Measurements from ENCODE around the gene POLE.

Gene POLE

GRCh38 chr12:132664206-132665148 lies 22.7 kb downstream of the POLE start:
- TF ChIP-seq FOXM1 (IDR thresholded peaks at IDR 0.05; ENCODE audit: borderline replicate concordance, low read depth) (no peak), CREB1 (IDR thresholded peaks at IDR 0.05; ENCODE audit: low read depth) (no peak), TEAD4 (IDR thresholded peaks at IDR 0.05) (no peak), ZBTB7A (IDR thresholded peaks at IDR 0.05; ENCODE audit: low read depth) (no peak), TAF1 (IDR thresholded peaks at IDR 0.05; ENCODE audit: low read depth) (no peak), EP300 (IDR thresholded peaks at IDR 0.05; ENCODE audit: borderline replicate concordance) (no peak), REST (IDR thresholded peaks at IDR 0.05; ENCODE audit: low read depth) (no peak), NFIC (IDR thresholded peaks at IDR 0.05) (no peak), YY1 (IDR thresholded peaks at IDR 0.05; ENCODE audit: low read depth) (no peak), USF1 (IDR thresholded peaks at IDR 0.05) (no peak), CEBPB (IDR thresholded peaks at IDR 0.05) (no peak), MAX (IDR thresholded peaks at IDR 0.05) (no peak), TCF12 (IDR thresholded peaks at IDR 0.05; ENCODE audit: low read depth) (no peak), RAD21 (IDR thresholded peaks at IDR 0.05; ENCODE audit: low read depth) (no peak), EGR1 (IDR thresholded peaks at IDR 0.05) (no peak)

GRCh38 chr12:132662901-132663755 lies 24.0 kb downstream of the POLE start:
- TF ChIP-seq NFIC (IDR thresholded peaks at IDR 0.05) (no peak), FOXM1 (IDR thresholded peaks at IDR 0.05; ENCODE audit: borderline replicate concordance, low read depth) (no peak), TAF1 (IDR thresholded peaks at IDR 0.05; ENCODE audit: low read depth) (no peak), MAX (IDR thresholded peaks at IDR 0.05) (no peak), CREB1 (IDR thresholded peaks at IDR 0.05; ENCODE audit: low read depth) (no peak), RAD21 (IDR thresholded peaks at IDR 0.05; ENCODE audit: low read depth) (no peak), EGR1 (IDR thresholded peaks at IDR 0.05) (no peak), YY1 (IDR thresholded peaks at IDR 0.05; ENCODE audit: low read depth) (no peak), EP300 (IDR thresholded peaks at IDR 0.05; ENCODE audit: borderline replicate concordance) (no peak), TEAD4 (IDR thresholded peaks at IDR 0.05) (no peak)

- TF ChIP-seq CREB1 (IDR thresholded peaks at IDR 0.05; ENCODE audit: low read depth) (no peak), REST (IDR thresholded peaks at IDR 0.05; ENCODE audit: low read depth) (no peak), TEAD4 (IDR thresholded peaks at IDR 0.05) (no peak), MAX (IDR thresholded peaks at IDR 0.05) (no peak), TAF1 (IDR thresholded peaks at IDR 0.05; ENCODE audit: low read depth) (no peak), USF1 (IDR thresholded peaks at IDR 0.05) (no peak), RAD21 (IDR thresholded peaks at IDR 0.05; ENCODE audit: low read depth) (no peak), NFIC (IDR thresholded peaks at IDR 0.05) (no peak), TCF12 (IDR thresholded peaks at IDR 0.05; ENCODE audit: low read depth) (no peak), EGR1 (IDR thresholded peaks at IDR 0.05) (no peak), EP300 (IDR thresholded peaks at IDR 0.05; ENCODE audit: borderline replicate concordance) (no peak), FOXM1 (IDR thresholded peaks at IDR 0.05; ENCODE audit: borderline replicate concordance, low read depth) (no peak)
Measured at GRCh38 chr12:132661972-132662371, 25.2 kb downstream of the POLE start.

GRCh38 chr12:132660996-132661395 lies 26.1 kb downstream of the POLE start:
- TF ChIP-seq TCF12 (IDR thresholded peaks at IDR 0.05; ENCODE audit: low read depth) (no peak), YY1 (IDR thresholded peaks at IDR 0.05; ENCODE audit: low read depth) (no peak), NFIC (IDR thresholded peaks at IDR 0.05) (no peak)

- TF ChIP-seq MAX (IDR thresholded peaks at IDR 0.05) = no peak
Measured at GRCh38 chr12:132660052-132660451, 27.1 kb downstream of the POLE start.

All from Ishikawa (cell line).